Measurements from ENCODE around the gene NEFH.

DNA sequence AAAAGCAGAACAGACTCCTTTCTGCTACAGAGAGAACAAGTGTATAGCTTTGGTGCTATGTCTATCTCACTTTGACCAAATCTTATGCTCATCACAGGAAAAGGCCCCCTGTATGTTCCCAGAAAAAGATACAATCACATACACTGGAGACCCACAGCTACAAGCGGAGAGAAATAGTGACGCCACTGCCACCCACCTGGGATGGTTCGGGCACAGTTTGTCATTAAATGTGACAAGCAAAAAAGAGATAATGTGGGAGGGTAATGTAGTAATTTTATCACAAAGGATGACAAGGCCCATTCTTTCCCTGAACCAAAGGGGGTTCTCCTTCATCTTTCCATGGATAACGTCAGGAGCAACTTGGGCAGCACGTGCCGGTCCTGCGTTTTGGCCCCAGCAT is 41.5 kb downstream of the NEFH start:
- TF ChIP-seq, protein P1, sequence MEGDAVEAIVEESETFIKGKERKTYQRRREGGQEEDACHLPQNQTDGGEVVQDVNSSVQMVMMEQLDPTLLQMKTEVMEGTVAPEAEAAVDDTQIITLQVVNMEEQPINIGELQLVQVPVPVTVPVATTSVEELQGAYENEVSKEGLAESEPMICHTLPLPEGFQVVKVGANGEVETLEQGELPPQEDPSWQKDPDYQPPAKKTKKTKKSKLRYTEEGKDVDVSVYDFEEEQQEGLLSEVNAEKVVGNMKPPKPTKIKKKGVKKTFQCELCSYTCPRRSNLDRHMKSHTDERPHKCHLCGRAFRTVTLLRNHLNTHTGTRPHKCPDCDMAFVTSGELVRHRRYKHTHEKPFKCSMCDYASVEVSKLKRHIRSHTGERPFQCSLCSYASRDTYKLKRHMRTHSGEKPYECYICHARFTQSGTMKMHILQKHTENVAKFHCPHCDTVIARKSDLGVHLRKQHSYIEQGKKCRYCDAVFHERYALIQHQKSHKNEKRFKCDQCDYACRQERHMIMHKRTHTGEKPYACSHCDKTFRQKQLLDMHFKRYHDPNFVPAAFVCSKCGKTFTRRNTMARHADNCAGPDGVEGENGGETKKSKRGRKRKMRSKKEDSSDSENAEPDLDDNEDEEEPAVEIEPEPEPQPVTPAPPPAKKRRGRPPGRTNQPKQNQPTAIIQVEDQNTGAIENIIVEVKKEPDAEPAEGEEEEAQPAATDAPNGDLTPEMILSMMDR (IDR thresholded peaks at IDR 0.05; ENCODE audit: low read length), result no peak
- TF ChIP-seq EZH2 (IDR thresholded peaks at IDR 0.05; ENCODE audit: borderline replicate concordance, low read length), result no peak

Data from OCI-LY1 (cell line).